ENCODE measurements around the gene FTSJ3.
A peak's percentile ranks its signal among the peaks of the same experiment; 100 is the strongest.

The FTSJ3 gene

DNA sequence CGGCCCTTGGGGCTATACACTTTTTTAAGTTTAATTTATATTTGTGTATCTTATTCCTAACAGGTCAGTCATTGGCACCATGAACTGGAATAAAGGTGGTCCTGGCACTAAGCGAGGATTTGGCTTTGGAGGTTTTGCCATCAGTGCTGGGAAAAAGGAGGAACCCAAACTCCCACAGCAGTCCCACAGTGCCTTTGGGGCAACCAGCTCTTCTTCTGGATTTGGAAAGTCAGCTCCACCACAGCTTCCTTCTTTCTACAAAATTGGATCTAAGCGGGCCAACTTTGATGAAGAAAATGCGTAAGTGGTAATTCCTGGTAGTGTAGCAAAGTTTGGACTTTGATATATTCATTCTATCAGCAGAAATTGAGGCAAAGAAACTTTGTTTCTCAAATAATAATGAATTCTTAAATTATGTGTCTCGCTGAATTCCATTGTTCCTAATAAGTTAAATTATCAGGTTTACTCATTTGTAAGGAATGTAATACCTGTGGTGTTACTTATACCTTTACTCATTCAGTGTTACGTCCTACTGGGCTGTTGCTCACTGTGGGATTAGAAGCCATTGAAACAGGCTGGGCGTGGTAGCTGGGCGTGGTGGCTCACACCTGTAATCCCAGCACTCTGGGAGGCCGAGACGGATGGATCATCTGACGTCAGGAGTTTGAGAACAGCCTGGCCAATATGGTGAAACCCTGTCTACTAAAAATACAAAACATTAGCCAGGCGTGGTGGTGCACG, 40.3 kb downstream of the FTSJ3 start:
- no peak for DNase-seq (ENCODE audit: low read depth)

DNA sequence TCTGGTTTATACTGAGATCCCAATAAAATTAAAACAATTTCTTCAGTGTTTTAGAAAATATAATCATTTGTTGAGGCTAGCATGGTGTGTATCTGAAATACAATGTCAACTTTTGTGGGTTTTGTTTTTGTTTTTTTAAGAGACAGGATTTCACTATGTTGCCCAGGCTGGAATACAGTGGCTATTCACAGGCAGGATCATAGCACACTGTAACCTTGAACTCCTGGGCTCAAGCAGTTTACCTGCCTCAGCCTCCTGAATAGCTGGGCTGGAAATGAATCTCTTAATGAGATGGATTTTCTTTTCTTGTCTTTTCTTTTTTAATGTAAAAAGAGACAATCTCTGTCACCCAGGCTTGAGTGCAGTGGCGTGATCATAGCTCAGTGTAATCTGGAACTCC, 41.3 kb downstream of the FTSJ3 start:
- DNase-seq (ENCODE audit: low read depth) = no peak

DNA sequence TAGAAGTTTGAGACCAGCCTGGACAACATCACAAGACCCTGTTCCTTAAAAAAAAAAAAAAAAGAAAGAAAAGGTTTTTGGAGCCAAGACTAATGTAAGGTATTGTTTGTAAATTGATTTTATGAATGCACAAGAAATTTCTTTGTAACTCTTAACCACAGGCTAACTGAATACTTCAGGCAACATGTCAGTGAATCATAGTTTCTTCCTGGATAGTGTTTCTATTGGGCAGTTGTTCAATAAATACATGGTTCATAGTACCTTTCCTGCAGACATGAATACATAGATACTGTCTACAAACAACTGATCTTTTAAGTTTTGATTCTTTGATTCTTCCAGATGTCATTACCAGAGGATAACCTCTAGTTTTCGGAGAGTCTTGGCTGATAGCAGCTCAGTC, 41.9 kb downstream of the FTSJ3 start:
- DNase-seq (ENCODE audit: low read depth) = no peak

DNA sequence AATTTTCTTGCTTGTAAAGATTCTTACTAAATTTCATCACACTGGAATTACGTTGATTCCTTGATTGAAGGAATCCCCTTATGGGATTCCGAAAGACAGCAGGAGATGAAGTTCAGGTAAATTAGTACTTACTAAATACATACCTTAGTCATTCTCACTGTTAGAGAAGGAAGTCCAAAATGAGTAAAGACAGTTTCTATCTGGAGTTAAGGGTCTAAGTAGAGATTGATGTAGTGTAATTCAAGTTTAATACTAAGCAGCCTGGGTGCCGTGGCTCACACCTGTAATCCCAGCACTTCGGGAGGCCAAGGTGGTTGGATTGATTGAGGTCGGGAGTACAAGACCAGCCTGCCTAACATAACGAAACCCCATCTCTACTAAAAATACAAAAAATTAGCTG, 43.9 kb downstream of the FTSJ3 start:
- DNase-seq (ENCODE audit: low read depth) = no peak

GRCh38 chr17:63780928-63781327, 46.5 kb downstream of the FTSJ3 start:
- no peak for DNase-seq (ENCODE audit: low read depth)

- DNase-seq (ENCODE audit: low read depth) = no peak
These were observed 47.0 kb downstream of the FTSJ3 start for GRCh38 chr17:63780507-63780906.

DNA sequence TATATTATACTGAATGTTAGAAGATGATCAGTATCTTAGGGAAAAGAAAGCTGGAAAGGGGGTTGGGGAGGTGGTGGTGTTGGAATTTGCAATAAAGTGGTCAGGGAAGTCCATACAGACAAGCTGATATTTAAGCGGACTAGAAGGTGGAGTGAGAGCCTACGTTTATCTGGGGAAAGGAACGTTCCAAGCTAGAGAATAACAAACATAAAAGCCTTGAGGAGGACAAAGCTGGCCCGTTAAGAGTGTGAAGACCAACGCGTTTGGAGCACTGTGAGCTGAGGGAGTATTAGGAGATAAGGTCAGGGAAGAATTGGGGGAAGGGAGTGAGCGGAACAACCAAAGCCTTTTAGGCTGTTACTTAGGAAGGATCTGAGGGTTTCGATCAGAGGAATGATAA, 52.0 kb downstream of the FTSJ3 start:
- DNase-seq (ENCODE audit: low read depth) = no peak

GRCh38 chr17:63774969-63775265, 52.5 kb downstream of the FTSJ3 start:
- no peak for DNase-seq (ENCODE audit: low read depth)

DNA sequence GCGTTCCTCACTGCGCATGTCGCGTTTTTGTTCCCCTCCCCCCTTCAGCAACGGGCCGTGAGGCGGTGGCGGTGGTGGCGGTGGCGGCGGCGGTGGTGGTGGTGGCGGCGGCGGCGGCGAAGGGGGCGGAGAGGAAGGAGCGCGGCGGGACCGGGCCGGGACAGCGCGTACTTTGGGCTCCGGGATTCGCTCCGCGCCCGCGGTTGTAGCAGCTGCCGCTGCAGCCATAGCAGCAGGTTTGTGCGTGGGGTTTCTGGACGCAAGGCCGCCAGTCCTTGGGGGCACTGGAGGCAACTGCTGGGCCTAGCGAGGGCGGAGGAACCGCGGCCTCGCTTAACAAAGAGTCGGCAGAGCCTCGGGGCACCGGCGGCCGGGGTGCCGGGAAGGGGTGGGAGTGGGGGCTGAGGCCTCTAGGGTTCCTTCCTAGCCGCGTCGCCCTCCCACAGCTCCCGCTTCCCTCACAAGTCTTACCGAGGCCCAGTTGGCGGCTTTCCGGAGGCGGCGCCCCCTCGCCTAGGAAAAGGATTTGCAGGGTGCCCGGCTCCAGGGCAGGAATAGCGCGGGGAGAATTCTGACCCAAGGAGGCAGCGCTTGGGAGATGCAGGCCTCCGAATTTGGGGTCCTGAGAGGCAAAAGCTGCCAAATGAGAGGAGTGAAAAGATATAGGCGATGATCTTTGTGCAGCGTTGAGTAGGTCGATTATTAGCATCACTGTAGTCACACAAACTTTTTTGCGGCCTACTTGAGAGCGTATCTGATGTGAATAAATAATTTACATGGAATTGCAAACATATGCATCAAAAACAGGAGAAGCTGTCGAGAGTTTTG, 53.1 kb downstream of the FTSJ3 start, which contains the start of gene DDX42:
DDX42 (plus strand) TSS at position 30 of the 828 bp plus-strand sequence. CDS start 12,880 bp downstream, outside the sequence.
- DNase-seq (ENCODE audit: low read depth) = peak; percentile 79

GRCh38 chr17:63773272-63774140, 54.0 kb downstream of the FTSJ3 start, which contains the start of gene CCDC47:
Gene CCDC47 (minus strand): TSS chr17:63773597. CDS start chr17:63766175, 7,422 bp downstream.
- peak; percentile 91 for DNase-seq (ENCODE audit: low read depth)

DNA sequence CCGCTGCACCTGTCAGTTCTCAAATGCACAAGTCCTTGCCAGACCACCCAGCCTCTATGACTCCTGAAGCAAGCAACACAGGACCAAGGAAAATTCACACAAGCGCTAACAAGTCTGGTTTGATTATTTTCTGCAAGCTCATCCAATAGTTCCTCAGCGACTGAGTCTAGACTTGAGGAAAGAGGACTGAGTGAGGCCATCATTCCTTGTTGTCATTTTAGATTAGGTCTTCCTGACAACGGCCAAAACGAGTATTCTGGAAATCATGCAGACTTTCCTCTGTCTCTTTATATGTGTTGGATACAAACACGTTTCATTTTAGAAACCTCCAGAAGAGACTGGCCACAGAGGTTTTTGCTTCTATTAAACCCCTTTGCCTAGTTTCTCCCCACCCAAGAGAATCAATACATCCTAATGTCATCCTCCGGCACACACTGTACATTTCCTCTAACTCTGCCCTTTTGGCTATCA, 54.6 kb downstream of the FTSJ3 start:
- DNase-seq (ENCODE audit: low read depth) = no peak

All from stimulated activated CD8-positive, alpha-beta memory T cell treated with anti-CD3 and anti-CD28 coated beads, Interleukin-7, amount 100 ng/mL, for 24 hours (primary cell).